SK-N-SH treated with all-trans-retinoic acid at 6 μM for 48 hours (cell line): ENCODE results near the gene APMAP.

Source experiments
- ATAC-seq: fragments of 200-7000 bp; cut with Tn5 transposase; 3 replicates; pipeline ENCODE4 v1.9.1; 2020; ENCODE audit warnings: mild to moderate bottlenecking, moderate library complexity
- BACH2 ChIP-seq: fragments of 250-450 bp; sonication (Bioruptor Pico); IDR thresholded peaks from 2 replicates; pipeline ENCODE4 v1.9.0; 2021; ENCODE audit warnings: mild to moderate bottlenecking, borderline replicate concordance
- CSDC2 ChIP-seq: fragments of 250-450 bp; sonication (Bioruptor Pico); IDR thresholded peaks from 2 replicates; pipeline ENCODE4 v1.5.0; 2020; ENCODE audit warnings: mild to moderate bottlenecking, moderate library complexity
- CSRNP3 ChIP-seq: fragments of 250-450 bp; sonication (Bioruptor Pico); IDR thresholded peaks from 2 replicates; pipeline ENCODE4 v1.5.1; 2021; ENCODE audit warnings: mild to moderate bottlenecking, moderate library complexity
- ESRRG ChIP-seq: fragments of 250-450 bp; sonication (Bioruptor Pico); IDR thresholded peaks from 2 replicates; pipeline ENCODE4 v1.6.1; 2021; ENCODE audit warnings: mild to moderate bottlenecking
- GLIS3 ChIP-seq: fragments of 250-450 bp; sonication (Bioruptor Pico); IDR thresholded peaks from 2 replicates; pipeline ENCODE4 v1.5.0; 2020; ENCODE audit warnings: mild to moderate bottlenecking, moderate library complexity
- ISL1 ChIP-seq: fragments of 250-450 bp; sonication (Bioruptor Pico); IDR thresholded peaks from 2 replicates; pipeline ENCODE4 v2.1.2; 2022; ENCODE audit warnings: mild to moderate bottlenecking, moderate library complexity
- POU6F1 ChIP-seq: fragments of 250-450 bp; sonication (Bioruptor Pico); IDR thresholded peaks from 2 replicates; pipeline ENCODE4 v1.8.0; 2021; ENCODE audit warnings: low read depth, mild to moderate bottlenecking, moderate library complexity, borderline replicate concordance
- PPARA ChIP-seq: fragments of 250-450 bp; sonication (Bioruptor Pico); IDR thresholded peaks from 2 replicates; pipeline ENCODE4 v1.5.0; 2020; ENCODE audit warnings: mild to moderate bottlenecking, borderline replicate concordance
- SNAI2 ChIP-seq: fragments of 250-450 bp; sonication (Bioruptor Pico); IDR thresholded peaks from 2 replicates; pipeline ENCODE4 v1.5.0; 2020; ENCODE audit warnings: mild to moderate bottlenecking, moderate library complexity
- TCF4 ChIP-seq: fragments of 250-450 bp; sonication (Bioruptor Pico); IDR thresholded peaks from 2 replicates; pipeline ENCODE4 v1.8.0; 2021; ENCODE audit warnings: mild to moderate bottlenecking, moderate library complexity, borderline replicate concordance
- TOX ChIP-seq: fragments of 250-450 bp; sonication (Bioruptor Pico); IDR thresholded peaks from 2 replicates; pipeline ENCODE4 v1.8.0; 2021; ENCODE audit warnings: mild to moderate bottlenecking, moderate library complexity, borderline replicate concordance
- TSHZ2 ChIP-seq: fragments of 250-450 bp; sonication (Bioruptor Pico); IDR thresholded peaks from 2 replicates; pipeline ENCODE4 v1.5.0; 2020; ENCODE audit warnings: mild to moderate bottlenecking, moderate library complexity
- ZC3H10 ChIP-seq: fragments of 250-450 bp; sonication (Bioruptor Pico); IDR thresholded peaks from 2 replicates; pipeline ENCODE4 v1.5.1; 2021; ENCODE audit warnings: mild to moderate bottlenecking, moderate library complexity
- ZFP3 ChIP-seq: fragments of 250-450 bp; sonication (Bioruptor Pico); IDR thresholded peaks from 2 replicates; pipeline ENCODE4 v1.5.0; 2020; ENCODE audit warnings: mild to moderate bottlenecking, moderate library complexity
- ZFP30 ChIP-seq: fragments of 450-650 bp; formaldehyde crosslinking; IDR thresholded peaks from 2 replicates; pipeline ENCODE4 v1.5.0; 2022; ENCODE audit warnings: mild to moderate bottlenecking, moderate library complexity
- ZNF565 ChIP-seq: fragments of 450-650 bp; formaldehyde crosslinking; conservative IDR thresholded peaks from 2 replicates; pipeline ENCODE4 v1.5.0; 2020; ENCODE audit warnings: low read depth, mild to moderate bottlenecking, moderate library complexity
- ZNF70 ChIP-seq: fragments of 450-650 bp; formaldehyde crosslinking; IDR thresholded peaks from 2 replicates; pipeline ENCODE4 v1.5.0; 2020; ENCODE audit warnings: mild to moderate bottlenecking, moderate library complexity
- ZNF8 ChIP-seq: fragments of 450-650 bp; formaldehyde crosslinking; IDR thresholded peaks from 2 replicates; pipeline ENCODE4 v1.5.0; 2020; ENCODE audit warnings: mild to moderate bottlenecking, moderate library complexity
- TF ChIP-seq, protein P1 (sequence below): fragments of 250-450 bp; sonication (Bioruptor Pico); IDR thresholded peaks from 2 replicates; pipeline ENCODE4 v1.5.1; 2020; ENCODE audit warnings: low read depth, mild to moderate bottlenecking, moderate library complexity

The APMAP gene

DNA sequence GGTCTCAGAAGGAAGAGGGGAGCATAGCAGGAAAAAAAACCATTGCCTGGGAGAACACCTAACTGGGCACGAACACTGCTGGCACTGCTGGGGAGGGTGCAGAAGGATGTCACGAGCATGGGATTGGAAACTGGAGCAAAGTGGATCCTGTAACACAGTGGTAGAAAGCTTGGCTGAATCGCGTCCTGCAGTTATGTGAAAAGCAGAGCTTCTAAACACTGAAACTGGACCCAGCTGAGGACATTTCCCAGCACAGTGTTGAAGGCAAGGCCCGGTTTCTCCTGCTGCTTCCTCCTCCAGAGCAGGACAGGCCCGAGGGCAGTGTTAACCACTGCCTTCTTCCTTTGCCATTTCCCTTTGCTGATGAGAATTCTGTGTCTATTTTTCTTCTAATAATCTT lies 6.7 kb downstream of the APMAP start:
- TF ChIP-seq ZFP30 (CRISPR knock-in tag), result no peak
- TF ChIP-seq ISL1, result no peak
- TF ChIP-seq TOX (CRISPR knock-in tag), result no peak
- TF ChIP-seq ZNF70, result no peak
- TF ChIP-seq SNAI2 (CRISPR knock-in tag), result no peak
- TF ChIP-seq ESRRG (CRISPR knock-in tag), result no peak
- no peak for TF ChIP-seq ZFP3
- TF ChIP-seq TSHZ2, result no peak
- no peak for TF ChIP-seq ZC3H10 (CRISPR knock-in tag)
- no peak for TF ChIP-seq ZNF8 (CRISPR knock-in tag)
- no peak for TF ChIP-seq CSDC2 (CRISPR knock-in tag)
- no peak for TF ChIP-seq ZNF565
- no peak for TF ChIP-seq POU6F1 (CRISPR knock-in tag)
- no peak for TF ChIP-seq CSRNP3 (CRISPR knock-in tag)
- TF ChIP-seq BACH2 (CRISPR knock-in tag), result no peak
- no peak for TF ChIP-seq PPARA (CRISPR knock-in tag)
- no peak for ATAC-seq

DNA sequence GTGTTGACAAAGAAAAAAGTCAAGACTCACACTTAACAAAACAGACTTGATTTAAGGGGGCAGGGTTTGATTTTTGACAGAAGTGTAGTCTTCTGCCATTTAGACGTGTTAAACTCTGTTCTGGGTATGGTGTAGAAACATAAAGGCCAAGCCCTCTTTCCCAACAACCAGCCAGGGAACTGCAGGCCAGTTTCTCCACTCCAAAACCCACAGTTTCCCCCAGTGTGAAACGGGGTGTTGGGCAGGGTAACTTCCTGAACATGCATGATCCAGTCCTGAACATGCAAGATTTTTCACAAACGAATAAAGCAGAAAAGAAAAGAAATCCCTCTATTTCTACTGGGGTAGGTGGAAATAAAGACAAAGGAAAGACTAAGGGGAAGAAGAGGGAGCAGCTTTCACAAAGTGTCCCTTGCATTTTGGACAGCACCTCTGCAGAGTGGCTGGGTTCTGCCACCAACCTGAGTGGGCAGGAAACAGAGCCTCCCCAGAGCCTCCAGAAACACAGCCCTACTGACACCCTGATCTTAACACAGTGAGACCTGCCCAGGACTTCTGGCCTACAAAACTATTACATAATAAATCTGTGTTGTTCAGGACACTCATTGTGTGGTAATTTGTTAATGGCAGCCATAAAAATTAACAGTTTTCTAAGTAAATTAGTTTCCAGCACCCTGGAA lies 7.5 kb downstream of the APMAP start:
- TF ChIP-seq TCF4 (no peak), BACH2 (CRISPR knock-in tag) (no peak), ZNF565 (no peak), TOX (CRISPR knock-in tag) (no peak), ZC3H10 (CRISPR knock-in tag) (no peak), ZNF70 (no peak), ISL1 (no peak)
- TF ChIP-seq, protein P1, sequence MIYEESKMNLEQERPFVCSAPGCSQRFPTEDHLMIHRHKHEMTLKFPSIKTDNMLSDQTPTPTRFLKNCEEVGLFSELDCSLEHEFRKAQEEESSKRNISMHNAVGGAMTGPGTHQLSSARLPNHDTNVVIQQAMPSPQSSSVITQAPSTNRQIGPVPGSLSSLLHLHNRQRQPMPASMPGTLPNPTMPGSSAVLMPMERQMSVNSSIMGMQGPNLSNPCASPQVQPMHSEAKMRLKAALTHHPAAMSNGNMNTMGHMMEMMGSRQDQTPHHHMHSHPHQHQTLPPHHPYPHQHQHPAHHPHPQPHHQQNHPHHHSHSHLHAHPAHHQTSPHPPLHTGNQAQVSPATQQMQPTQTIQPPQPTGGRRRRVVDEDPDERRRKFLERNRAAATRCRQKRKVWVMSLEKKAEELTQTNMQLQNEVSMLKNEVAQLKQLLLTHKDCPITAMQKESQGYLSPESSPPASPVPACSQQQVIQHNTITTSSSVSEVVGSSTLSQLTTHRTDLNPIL (CRISPR knock-in tag), result no peak
- no peak for ATAC-seq

DNA sequence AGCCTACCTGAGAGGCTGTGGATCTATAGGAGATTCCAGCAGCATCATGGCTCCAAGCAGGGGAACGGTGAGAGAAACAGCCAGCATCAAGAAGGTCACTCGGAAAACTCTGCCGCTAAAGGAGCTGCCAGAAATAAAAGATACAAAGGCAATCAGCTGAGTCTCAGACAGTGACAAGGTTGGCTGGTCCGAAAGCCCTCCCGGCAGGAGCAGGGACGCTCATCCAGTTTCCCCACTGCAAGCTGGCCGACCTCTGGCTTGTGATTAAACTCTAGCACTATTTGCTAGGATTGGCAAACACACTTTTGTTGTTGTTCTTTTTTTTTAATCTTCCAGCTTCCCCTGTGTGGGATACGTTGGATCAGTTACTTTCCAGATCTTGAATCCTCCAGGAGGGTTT lies 8.7 kb downstream of the APMAP start:
- TF ChIP-seq GLIS3 (no peak), ESRRG (CRISPR knock-in tag) (no peak), SNAI2 (CRISPR knock-in tag) (no peak), PPARA (CRISPR knock-in tag) (no peak), TSHZ2 (no peak), BACH2 (CRISPR knock-in tag) (no peak), ZNF70 (no peak), ZC3H10 (CRISPR knock-in tag) (no peak), CSRNP3 (CRISPR knock-in tag) (no peak)
- TF ChIP-seq, all 23 proteins: peak for 0
- no peak for ATAC-seq
